Mesodermal cell (in vitro differentiated cells): ENCODE measurements around the gene ANTKMT. TPM values are rescaled to one million over a fixed set of nuclear protein-coding genes. Genes with fewer than 3 reads are reported as not detected.

Experiments used
- H3K27ac ChIP-seq: 2 replicates; pipeline ENCODE4 v1.7.0; 2013; ENCODE audit warnings: mild to moderate bottlenecking, low read depth, low read length, moderate library complexity; ENCODE audit not compliant: severe bottlenecking
- H3K36me3 ChIP-seq: 2 replicates; pipeline ENCODE4 v1.7.1; 2013; ENCODE audit warnings: mild to moderate bottlenecking, low read length, moderate library complexity; ENCODE audit not compliant: control insufficient read depth, insufficient read depth
- H3K4me1 ChIP-seq: one replicate; pipeline ENCODE4 v1.7.1; 2013; ENCODE audit warnings: mild to moderate bottlenecking, low read length; ENCODE audit not compliant: insufficient read depth, control insufficient read depth, poor library complexity, severe bottlenecking
- H3K4me3 ChIP-seq: 2 replicates; pipeline ENCODE4 v1.7.0; 2013; ENCODE audit warnings: low read length, control low read depth, mild to moderate bottlenecking; ENCODE audit not compliant: insufficient read depth, poor library complexity, severe bottlenecking; ENCODE audit errors: extremely low read depth
- H3K9me3 ChIP-seq: 2 replicates; pipeline ENCODE4 v1.7.1; 2013; ENCODE audit warnings: mild to moderate bottlenecking, low read length, moderate library complexity; ENCODE audit not compliant: control insufficient read depth
- WGBS, 2 experiments: methylation state at CpG; one replicate each; pipeline ENCODE4 v1.1.5; 2013; ENCODE audit warnings: missing lambda C conversion rate in 2 of 2; ENCODE audit not compliant: insufficient coverage in 2 of 2; 5-methylcytosine and 5-hydroxymethylcytosine counted together
- polyA plus RNA-seq, 2 experiments: library from polyadenylated mRNA; stranded (reverse); fragments of 50-300 nt; gene quantifications; one replicate each; pipeline ENCODE4 v1.2.3, GENCODE V29; 2013

Gene ANTKMT
- 18.1 TPM for polyA plus RNA-seq (2013, experiment 1 of 2)
- polyA plus RNA-seq (2013, experiment 2 of 2) = 13.7 TPM

- Histone ChIP-seq H3K9me3 (no peaks in the 10 kb centered on the region), H3K4me3 (peak within 1 kb of the TSS; percentile 67), H3K27ac (peak within 1 kb of the TSS; percentile 87), H3K36me3 (peaks cover 7% of the 10 kb centered on the region), H3K4me1 (peaks cover 14% of the 10 kb centered on the region)
- 11% methylated on average over 90 to 97 of the region's 106 CpGs for WGBS, 2 experiments
Observed at GRCh38 chr16:720990-721764, at the start of gene ANTKMT. Gene ANTKMT (plus strand): TSS chr16:721146. CDS start chr16:721275, 129 bp downstream.

- Histone ChIP-seq H3K36me3 (peaks cover 49% of the 10 kb centered on the region), H3K4me1 (peaks cover 17% of the 10 kb centered on the region), H3K27ac (no peak overlapping the region), H3K9me3 (no peaks in the 10 kb centered on the region), H3K4me3 (no peak overlapping the region)
- 93 to 99% methylated on average over 30 to 34 of the region's 40 CpGs for WGBS, 2 experiments
Observed at GRCh38 chr16:671353-672131, 49.4 kb upstream of the ANTKMT start.

- H3K4me3 ChIP-seq = no peak overlapping the region
- H3K36me3 ChIP-seq = peaks cover 49% of the 10 kb centered on the region
- 97 to 98% methylated on average over 17 to 19 of the region's 19 CpGs for WGBS, 2 experiments
- H3K27ac ChIP-seq = no peak overlapping the region
- H3K9me3 ChIP-seq = no peaks in the 10 kb centered on the region
- H3K4me1 ChIP-seq = peaks cover 17% of the 10 kb centered on the region
Observed at GRCh38 chr16:672371-672770, 48.6 kb upstream of the ANTKMT start.

GRCh38 chr16:672851-673250, 48.1 kb upstream of the ANTKMT start:
- Histone ChIP-seq H3K36me3 (peaks cover 49% of the 10 kb centered on the region), H3K27ac (no peak overlapping the region), H3K4me1 (peaks cover 17% of the 10 kb centered on the region), H3K4me3 (no peak overlapping the region), H3K9me3 (no peaks in the 10 kb centered on the region)
- 98 to 100% methylated on average over 20 to 21 of the region's 21 CpGs for WGBS, 2 experiments

- peaks cover 17% of the 10 kb centered on the region for H3K4me1 ChIP-seq
- peaks cover 49% of the 10 kb centered on the region for H3K36me3 ChIP-seq
- 98 to 99% methylated on average over 12 to 18 of the region's 18 CpGs for WGBS, 2 experiments
- H3K27ac ChIP-seq = no peak overlapping the region
- no peaks in the 10 kb centered on the region for H3K9me3 ChIP-seq
- no peak overlapping the region for H3K4me3 ChIP-seq
Observed at GRCh38 chr16:673399-673991, 47.5 kb upstream of the ANTKMT start.

GRCh38 chr16:674214-674881, 46.6 kb upstream of the ANTKMT start:
- 93 to 95% methylated on average over 17 to 22 of the region's 22 CpGs for WGBS, 2 experiments
- Histone ChIP-seq H3K4me3 (no peak overlapping the region), H3K4me1 (peaks cover 12% of the 10 kb centered on the region), H3K27ac (no peak overlapping the region), H3K36me3 (peaks cover 46% of the 10 kb centered on the region), H3K9me3 (no peaks in the 10 kb centered on the region)

- Histone ChIP-seq H3K4me3 (peak within 1 kb of the TSS; percentile 22), H3K36me3 (peaks cover 38% of the 10 kb centered on the region), H3K27ac (no peak within 1 kb of the TSS), H3K4me1 (peaks cover 10% of the 10 kb centered on the region), H3K9me3 (no peaks in the 10 kb centered on the region)
- WGBS, 2 experiments = 9 to 11% methylated on average over 41 to 64 of the region's 73 CpGs
Observed at GRCh38 chr16:674968-675883, 45.7 kb upstream of the ANTKMT start, which contains the start of gene RHBDL1. Gene RHBDL1 (plus strand): TSS chr16:675671. CDS start chr16:675791, 120 bp downstream.

- no peaks in the 10 kb centered on the region for H3K9me3 ChIP-seq
- H3K4me3 ChIP-seq = no peak overlapping the region
- H3K36me3 ChIP-seq = peaks cover 30% of the 10 kb centered on the region
- H3K4me1 ChIP-seq = peaks cover 12% of the 10 kb centered on the region
- H3K27ac ChIP-seq = no peak overlapping the region
- WGBS, 2 experiments = 81 to 85% methylated on average over 16 to 18 of the region's 25 CpGs
Observed at GRCh38 chr16:675884-676564, 44.9 kb upstream of the ANTKMT start.

GRCh38 chr16:676565-676902, 44.4 kb upstream of the ANTKMT start:
- no peak overlapping the region for H3K4me3 ChIP-seq
- 97 to 98% methylated on average over 21 of the region's 21 CpGs for WGBS, 2 experiments

More at GRCh38 chr16:676565-676902, 44.4 kb upstream of the ANTKMT start:
- Histone ChIP-seq H3K27ac (no peak overlapping the region), H3K4me1 (peaks cover 18% of the 10 kb centered on the region), H3K9me3 (no peaks in the 10 kb centered on the region), H3K36me3 (peaks cover 27% of the 10 kb centered on the region)
